Astrocyte (in vitro differentiated cells and primary cell): ENCODE data around the gene MOV10. TPM values are rescaled to one million over a fixed set of nuclear protein-coding genes. Genes with fewer than 3 reads are reported as not detected.

Source experiments
- DNase-seq: peaks from one replicate; pipeline ENCODE4 v3.0.0-alpha.2; 2010; ENCODE audit warnings: low read depth
- FAIRE-seq: peaks from 2 replicates; lab custom pipeline; 2011; peaks lifted over from hg19 to GRCh38; lab: Jason Lieb, UNC
- H2AFZ ChIP-seq: 2 replicates; pipeline ENCODE4 v1.6.0; 2012; ENCODE audit warnings: low read depth, low read length, inconsistent platforms
- H3K27ac ChIP-seq: 2 replicates; pipeline ENCODE4 v1.5.1; 2011; ENCODE audit warnings: low read depth, low read length, inconsistent platforms
- H3K27me3 ChIP-seq: 2 replicates; pipeline ENCODE4 v1.6.0; 2011; ENCODE audit warnings: low read length, inconsistent platforms; ENCODE audit not compliant: insufficient read depth
- H3K36me3 ChIP-seq: 2 replicates; pipeline ENCODE4 v1.5.1; 2011; ENCODE audit warnings: low read length, inconsistent platforms; ENCODE audit not compliant: insufficient read depth
- H3K4me1 ChIP-seq: 2 replicates; pipeline ENCODE4 v1.5.1; 2011; ENCODE audit warnings: low read length, inconsistent platforms; ENCODE audit not compliant: insufficient read depth
- H3K4me2 ChIP-seq: 2 replicates; pipeline ENCODE4 v1.6.0; 2012; ENCODE audit warnings: low read length, inconsistent platforms
- H3K4me3 ChIP-seq: 2 replicates; pipeline ENCODE4 v1.5.1; 2011; ENCODE audit warnings: low read depth, mild to moderate bottlenecking, low read length, inconsistent platforms; ENCODE audit not compliant: insufficient read depth
- H3K79me2 ChIP-seq: 2 replicates; pipeline ENCODE4 v1.6.0; 2012; ENCODE audit warnings: mild to moderate bottlenecking, low read length, inconsistent platforms; ENCODE audit not compliant: insufficient read depth
- H3K9ac ChIP-seq: 2 replicates; pipeline ENCODE4 v1.6.0; 2012; ENCODE audit warnings: mild to moderate bottlenecking, low read length, inconsistent platforms
- H3K9me3 ChIP-seq: 2 replicates; pipeline ENCODE4 v1.5.1; 2012; ENCODE audit warnings: low read depth, mild to moderate bottlenecking, low read length, inconsistent platforms; ENCODE audit not compliant: insufficient read depth
- H4K20me1 ChIP-seq: 2 replicates; pipeline ENCODE4 v1.6.0; 2012; ENCODE audit warnings: low read length, inconsistent platforms; ENCODE audit not compliant: insufficient read depth
- H3K27ac Mint-ChIP-seq: one replicate; pipeline ENCODE4 v1.8.0; 2021; ENCODE audit warnings: mild to moderate bottlenecking, mixed read lengths; ENCODE audit not compliant: unreplicated experiment
- H3K27me3 Mint-ChIP-seq: one replicate; pipeline ENCODE4 v1.8.0; 2021; ENCODE audit warnings: low read depth, mixed read lengths; ENCODE audit not compliant: unreplicated experiment
- H3K36me3 Mint-ChIP-seq: one replicate; pipeline ENCODE4 v1.8.0; 2021; ENCODE audit warnings: low read depth, mixed read lengths; ENCODE audit not compliant: unreplicated experiment
- H3K4me1 Mint-ChIP-seq: one replicate; pipeline ENCODE4 v1.8.0; 2021; ENCODE audit warnings: low read depth, mixed read lengths; ENCODE audit not compliant: unreplicated experiment
- H3K4me3 Mint-ChIP-seq: one replicate; pipeline ENCODE4 v1.8.0; 2021; ENCODE audit warnings: mild to moderate bottlenecking, moderate library complexity, mixed read lengths; ENCODE audit not compliant: unreplicated experiment
- H3K9me3 Mint-ChIP-seq: one replicate; pipeline ENCODE4 v1.8.0; 2021; ENCODE audit warnings: mild to moderate bottlenecking, mixed read lengths; ENCODE audit not compliant: unreplicated experiment
- CTCF ChIP-seq: IDR thresholded peaks from 2 replicates; pipeline ENCODE4 v1.5.1; 2011; ENCODE audit warnings: low read depth, mild to moderate bottlenecking, inconsistent platforms, low read length, moderate library complexity; ENCODE audit not compliant: insufficient read depth
- EZH2 ChIP-seq: IDR thresholded peaks from 2 replicates; pipeline ENCODE4 v1.6.1; 2012; ENCODE audit warnings: mild to moderate bottlenecking, low read length, inconsistent platforms; ENCODE audit not compliant: insufficient read depth
- total RNA-seq: library from RNA; stranded (reverse); gene quantifications from 2 replicates; pipeline ENCODE4 v1.2.1, GENCODE V29; 2021

The MOV10 gene
- total RNA-seq, 1 donor from 2014 or later = 121 TPM

- peak overlapping the region; percentile 85 for H3K4me3 ChIP-seq
- Mint-ChIP-seq H3K27me3 (peaks cover 3% of the 10 kb centered on the region), H3K9me3 (peaks cover 2% of the 10 kb centered on the region), H3K36me3 (peaks cover 12% of the 10 kb centered on the region), H3K4me1 (peaks cover 12% of the 10 kb centered on the region), H3K4me3 (peak overlapping the region; percentile 86), H3K27ac (peak overlapping the region; percentile 1)
- peaks cover 6% of the 10 kb centered on the region for H3K36me3 ChIP-seq
- peaks cover 31% of the 10 kb centered on the region for H3K4me1 ChIP-seq
- H3K79me2 ChIP-seq = peaks cover 39% of the 10 kb centered on the region
- FAIRE-seq = no peak
- no peak overlapping the region for H3K27ac ChIP-seq
- DNase-seq = no peak
- H3K27me3 ChIP-seq = peaks cover 2% of the 10 kb centered on the region
- H3K9ac ChIP-seq = peak overlapping the region; percentile 89
- H3K4me2 ChIP-seq = peak overlapping the region; percentile 91
- peak overlapping the region; percentile 16 for H2AFZ ChIP-seq
- H4K20me1 ChIP-seq = peaks cover 30% of the 10 kb centered on the region
- no peak for TF ChIP-seq EZH2
- no peak for TF ChIP-seq CTCF
- no peaks in the 10 kb centered on the region for H3K9me3 ChIP-seq
These were observed 33.6 kb downstream of the MOV10 start for GRCh38 chr1:112708002-112708448.

- no peak for TF ChIP-seq CTCF
- no peak for TF ChIP-seq EZH2
- H3K79me2 ChIP-seq = peaks cover 34% of the 10 kb centered on the region
- Mint-ChIP-seq H3K36me3 (peaks cover 13% of the 10 kb centered on the region), H3K27ac (no peak overlapping the region), H3K27me3 (peaks cover 4% of the 10 kb centered on the region), H3K4me1 (peaks cover 9% of the 10 kb centered on the region), H3K4me3 (no peak overlapping the region), H3K9me3 (peaks cover 2% of the 10 kb centered on the region)
- H3K4me2 ChIP-seq = no peak overlapping the region
- no peak for FAIRE-seq
- H3K9me3 ChIP-seq = no peaks in the 10 kb centered on the region
- H3K9ac ChIP-seq = no peak overlapping the region
- H3K36me3 ChIP-seq = peaks cover 3% of the 10 kb centered on the region
- H3K27me3 ChIP-seq = peaks cover 2% of the 10 kb centered on the region
- no peak overlapping the region for H3K27ac ChIP-seq
- peaks cover 28% of the 10 kb centered on the region for H3K4me1 ChIP-seq
- H4K20me1 ChIP-seq = peaks cover 25% of the 10 kb centered on the region
- no peak for DNase-seq
- H3K4me3 ChIP-seq = no peak overlapping the region
- no peak overlapping the region for H2AFZ ChIP-seq
These were observed 34.0 kb downstream of the MOV10 start for GRCh38 chr1:112708489-112708888.

DNA sequence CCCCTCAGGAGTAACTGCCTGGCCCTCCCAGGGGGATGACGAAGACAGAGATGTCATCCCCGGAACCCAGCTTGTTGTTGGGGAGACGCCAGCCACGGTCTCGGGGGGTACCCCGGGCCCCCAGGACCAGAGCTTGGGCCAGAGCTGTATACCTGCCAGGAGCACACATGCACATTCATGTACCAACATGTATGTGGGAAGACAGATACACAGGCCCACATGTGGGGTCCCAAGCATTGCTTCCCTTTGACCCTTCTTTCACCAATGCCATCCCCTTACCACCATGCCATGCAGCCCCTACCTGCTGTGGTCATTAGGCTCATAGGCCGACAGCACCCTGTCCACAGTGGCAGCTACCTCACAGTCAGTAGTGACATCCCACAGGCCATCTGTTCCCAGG is 35.7 kb downstream of the MOV10 start:
- Histone ChIP-seq H4K20me1 (peaks cover 9% of the 10 kb centered on the region), H3K4me1 (peaks cover 24% of the 10 kb centered on the region), H2AFZ (no peak overlapping the region), H3K9me3 (no peaks in the 10 kb centered on the region), H3K4me3 (no peak overlapping the region), H3K36me3 (no peaks in the 10 kb centered on the region), H3K9ac (no peak overlapping the region), H3K27me3 (peaks cover 2% of the 10 kb centered on the region), H3K79me2 (peaks cover 18% of the 10 kb centered on the region), H3K27ac (no peak overlapping the region), H3K4me2 (no peak overlapping the region)
- DNase-seq = no peak
- no peak for FAIRE-seq
- Mint-ChIP-seq H3K27me3 (peaks cover 5% of the 10 kb centered on the region), H3K4me3 (no peak overlapping the region), H3K9me3 (peaks cover 2% of the 10 kb centered on the region), H3K36me3 (peaks cover 8% of the 10 kb centered on the region), H3K27ac (no peak overlapping the region), H3K4me1 (peaks cover 6% of the 10 kb centered on the region)
- TF ChIP-seq EZH2 (no peak), CTCF (no peak)
